Activated CD4-positive, CD25-positive, alpha-beta regulatory T cell treated with anti-CD3 and anti-CD28 coated beads, Interleukin-2, amount 50 U/mL, for 16 hours (primary cell): ENCODE results near the gene HTRA3.

Experiments used
- DNase-seq: peaks from one replicate; pipeline ENCODE4 v3.0.0-alpha.2; 2020; ENCODE audit warnings: low read depth, low spot score

The HTRA3 gene

GRCh38 chr4:8308856-8309771 lies 39.6 kb downstream of the HTRA3 start:
- no peak for DNase-seq

GRCh38 chr4:8310306-8310705 lies 40.8 kb downstream of the HTRA3 start:
- DNase-seq, result no peak

- DNase-seq, result no peak
These were observed 41.8 kb downstream of the HTRA3 start for GRCh38 chr4:8311101-8312068.

GRCh38 chr4:8312069-8312445 lies 42.5 kb downstream of the HTRA3 start:
- no peak for DNase-seq

GRCh38 chr4:8312976-8313375 lies 43.4 kb downstream of the HTRA3 start:
- no peak for DNase-seq

- DNase-seq, result no peak
These were observed 45.2 kb downstream of the HTRA3 start for GRCh38 chr4:8314691-8315255.

GRCh38 chr4:8315435-8316250 lies 46.1 kb downstream of the HTRA3 start:
- DNase-seq, result no peak

- DNase-seq, result no peak
These were observed 46.8 kb downstream of the HTRA3 start for GRCh38 chr4:8316251-8316771.

GRCh38 chr4:8316911-8317351 lies 47.4 kb downstream of the HTRA3 start:
- DNase-seq, result no peak

GRCh38 chr4:8317474-8317873 lies 47.9 kb downstream of the HTRA3 start:
- DNase-seq, result no peak

GRCh38 chr4:8318509-8318908 lies 49.0 kb downstream of the HTRA3 start:
- DNase-seq, result no peak

GRCh38 chr4:8319061-8319460 lies 49.5 kb downstream of the HTRA3 start:
- no peak for DNase-seq

- DNase-seq, result no peak
These were observed 50.3 kb downstream of the HTRA3 start for GRCh38 chr4:8319731-8320385.

GRCh38 chr4:8320386-8320750 lies 50.8 kb downstream of the HTRA3 start:
- no peak for DNase-seq

- DNase-seq, result no peak
These were observed 51.7 kb downstream of the HTRA3 start for GRCh38 chr4:8321220-8321619.

GRCh38 chr4:8321771-8322170 lies 52.2 kb downstream of the HTRA3 start:
- no peak for DNase-seq

GRCh38 chr4:8322794-8323704 lies 53.5 kb downstream of the HTRA3 start:
- DNase-seq, result no peak

GRCh38 chr4:8323947-8324555 lies 54.5 kb downstream of the HTRA3 start:
- DNase-seq, result no peak
